ENCODE measurements around the gene HDAC4.

The HDAC4 gene

GRCh38 chr2:239383036-239383758, 17.6 kb downstream of the HDAC4 start:
- no peak for DNase-seq

DNA sequence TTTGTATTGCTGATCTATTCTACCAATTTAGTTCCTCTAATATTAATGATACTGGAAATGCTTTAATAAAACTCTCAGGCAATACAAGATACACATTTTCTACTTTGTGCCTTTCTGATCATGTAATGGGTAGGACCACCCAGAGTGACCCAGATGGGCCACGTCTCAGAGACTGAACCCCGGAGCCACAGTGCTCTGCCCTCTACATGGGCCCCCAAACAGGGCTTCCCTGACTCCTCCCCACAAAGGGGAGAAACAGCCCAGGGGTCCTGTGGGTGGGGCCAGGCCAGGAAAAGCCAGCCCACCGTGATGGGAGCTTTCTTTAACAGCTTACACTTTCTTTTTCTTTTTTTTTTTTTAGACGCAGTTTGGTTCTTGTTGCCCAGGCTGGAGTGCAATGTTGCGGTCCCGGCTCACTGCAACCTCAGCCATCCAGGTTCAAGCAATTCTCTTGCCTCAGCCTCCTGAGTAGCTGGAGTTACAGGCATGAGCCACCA, 18.4 kb downstream of the HDAC4 start:
- no peak for DNase-seq

DNA sequence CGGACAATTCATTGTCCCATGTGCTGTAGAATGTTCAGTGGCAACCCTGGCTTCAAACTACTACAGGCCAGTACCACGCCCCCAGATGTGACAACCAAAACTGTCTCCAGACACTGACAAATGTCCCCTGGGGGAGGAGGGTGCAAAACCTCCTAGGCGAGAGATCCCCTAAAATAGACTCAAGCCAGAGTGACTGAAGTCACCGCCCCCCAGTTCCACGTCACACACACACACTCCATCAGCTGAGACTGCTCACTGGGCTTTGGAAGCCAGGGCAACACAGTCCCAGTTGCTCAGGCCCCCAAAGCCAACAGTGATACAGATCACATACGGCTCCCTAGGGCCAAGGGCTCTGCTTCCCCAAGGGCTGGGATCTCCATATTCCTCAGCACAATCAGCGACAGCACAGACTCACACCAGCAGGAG, 19.1 kb downstream of the HDAC4 start:
- no peak for DNase-seq

- DNase-seq = no peak
Observed at GRCh38 chr2:239380831-239381708, 19.8 kb downstream of the HDAC4 start.

- no peak for DNase-seq
Observed at GRCh38 chr2:239379641-239380170, 21.1 kb downstream of the HDAC4 start.

GRCh38 chr2:239378918-239379640, 21.7 kb downstream of the HDAC4 start:
- no peak for DNase-seq

GRCh38 chr2:239378021-239378917, 22.6 kb downstream of the HDAC4 start:
- DNase-seq = no peak

DNA sequence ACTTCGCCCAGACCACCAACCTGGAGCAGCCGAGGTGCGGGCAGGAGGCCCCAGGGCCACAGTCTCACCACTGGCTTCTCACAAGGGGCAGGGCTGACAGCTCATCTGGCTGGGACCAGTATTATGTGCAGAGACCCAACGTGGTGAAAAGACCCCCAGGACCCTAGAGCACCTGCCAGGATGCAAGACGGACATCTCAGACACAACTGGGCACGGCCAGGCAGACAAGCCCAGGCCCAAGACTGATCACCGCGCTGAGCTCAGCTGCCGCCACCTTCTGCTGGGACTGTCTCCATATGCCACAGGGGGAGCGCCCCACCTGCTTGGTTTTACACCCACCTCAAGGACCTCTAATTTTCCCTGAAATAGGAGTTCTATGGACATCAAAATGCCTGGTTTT, 23.2 kb downstream of the HDAC4 start:
- no peak for DNase-seq

DNA sequence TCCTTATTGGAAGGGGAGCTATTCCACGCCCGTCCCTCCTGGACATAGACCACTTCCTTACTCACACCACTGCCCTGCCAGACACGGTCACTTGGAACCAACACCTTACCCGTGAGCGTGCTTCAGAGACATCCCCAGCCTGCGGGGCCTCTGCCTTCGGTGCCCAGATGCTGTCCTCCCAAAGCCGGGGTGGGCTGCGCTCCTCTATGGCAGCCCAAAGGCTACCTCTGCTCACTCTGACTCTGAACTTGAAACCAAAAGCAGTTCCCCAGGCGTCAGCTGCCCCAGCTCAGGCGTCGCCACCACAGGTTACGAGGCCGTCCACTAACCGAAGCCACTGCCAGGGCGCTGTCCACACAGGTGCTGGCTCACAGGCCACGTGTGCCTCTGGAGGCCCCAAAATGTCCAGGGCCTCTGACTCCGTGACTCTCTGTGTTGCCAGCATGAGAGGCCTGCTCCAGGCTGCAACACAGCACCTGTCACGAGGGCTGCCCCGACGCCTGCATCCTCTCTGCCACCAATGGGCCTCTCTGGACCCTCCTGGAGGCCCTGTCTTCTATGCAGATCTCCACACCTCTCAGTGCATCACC, 23.8 kb downstream of the HDAC4 start:
- DNase-seq = no peak

DNA sequence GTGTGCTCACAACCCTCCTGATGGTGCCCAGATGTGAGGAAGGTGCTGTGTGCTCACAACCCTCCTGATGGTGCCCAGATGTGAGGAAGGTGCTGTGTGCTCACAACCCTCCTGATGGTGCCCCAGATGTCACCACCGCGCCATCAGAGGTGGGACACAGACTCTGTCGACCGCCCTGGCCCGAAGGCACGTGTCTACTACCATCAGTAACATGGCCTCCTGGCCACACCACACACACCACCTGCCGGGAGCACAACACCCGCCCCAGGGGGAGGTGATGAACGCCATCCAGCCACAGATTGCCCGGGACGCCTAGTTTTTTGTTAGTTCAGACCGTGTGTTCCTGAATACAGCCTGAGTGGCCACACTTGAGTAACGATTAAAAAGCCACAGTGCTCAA, 24.5 kb downstream of the HDAC4 start:
- DNase-seq = no peak

- no peak for DNase-seq
Observed at GRCh38 chr2:239375278-239376061, 25.4 kb downstream of the HDAC4 start.

- no peak for DNase-seq
Observed at GRCh38 chr2:239374896-239375277, 25.9 kb downstream of the HDAC4 start.

DNA sequence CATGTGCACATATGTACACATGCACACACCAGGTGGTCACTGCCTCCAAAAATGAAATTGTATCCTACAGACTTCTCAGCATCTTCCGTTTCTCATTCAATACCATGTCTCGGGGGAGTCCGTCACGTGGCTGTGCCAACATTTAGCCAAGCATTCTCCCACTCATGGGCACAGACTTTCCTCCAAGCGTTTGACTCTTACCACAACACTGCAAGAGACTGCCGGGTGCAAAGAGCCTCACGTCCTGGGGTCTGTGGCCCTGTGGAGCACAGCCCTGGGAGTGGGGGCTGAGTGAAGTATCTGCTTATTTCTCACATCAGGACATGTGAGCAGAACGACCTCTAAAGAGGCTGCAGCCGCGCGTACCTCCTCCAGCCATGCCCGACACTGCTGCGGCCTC, 28.0 kb downstream of the HDAC4 start:
- no peak for DNase-seq

DNA sequence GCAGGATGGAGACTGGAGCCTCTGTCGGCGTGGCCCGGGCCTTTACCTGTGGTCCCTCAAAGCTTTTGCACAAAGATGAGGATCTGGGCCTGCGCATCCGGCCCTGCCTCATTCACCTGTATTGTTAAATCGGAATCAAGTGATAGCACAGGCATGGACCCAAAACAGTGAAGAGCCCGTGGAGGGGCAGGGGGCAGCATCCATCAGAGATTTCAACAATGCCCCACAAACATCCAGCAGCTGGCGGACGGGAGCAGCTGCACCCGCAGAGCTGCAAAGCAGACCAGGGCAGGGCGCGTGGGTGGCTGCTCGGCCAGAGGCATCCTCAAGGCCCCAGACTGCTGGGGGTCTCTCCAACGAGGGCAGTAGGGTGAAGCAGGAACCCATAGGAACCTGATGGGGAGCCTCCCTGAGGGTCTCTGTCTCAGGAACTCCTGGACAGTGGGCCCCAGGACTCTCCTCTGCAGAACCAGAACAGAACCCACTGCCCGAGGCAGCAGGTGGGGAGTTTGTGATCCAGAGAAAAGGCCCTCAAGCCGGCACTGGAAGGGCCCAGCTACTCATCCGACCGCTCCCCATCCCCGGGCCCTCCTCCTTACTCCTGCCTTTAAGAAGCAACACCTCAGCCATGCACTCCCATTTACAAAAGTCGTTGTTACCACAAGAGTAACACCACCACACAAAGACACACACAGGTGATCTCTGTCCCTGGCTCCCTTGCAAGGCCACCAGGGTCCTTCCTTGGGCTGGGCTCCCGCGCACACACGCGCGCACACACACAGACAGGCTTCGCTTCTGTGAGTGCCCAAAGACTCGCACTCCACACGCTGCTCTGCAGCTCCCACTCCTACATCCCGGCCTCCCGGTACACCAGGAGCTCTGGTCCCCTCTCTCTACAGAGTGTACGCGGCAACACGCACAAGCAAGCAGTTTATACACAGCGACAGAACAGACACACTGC, 28.8 kb downstream of the HDAC4 start:
- DNase-seq = no peak

- DNase-seq = no peak
Observed at GRCh38 chr2:239370876-239371725, 29.7 kb downstream of the HDAC4 start.

- no peak for DNase-seq
Observed at GRCh38 chr2:239370403-239370802, 30.4 kb downstream of the HDAC4 start.

- peak; percentile 51 for DNase-seq
Observed at GRCh38 chr2:239369631-239370161, 31.1 kb downstream of the HDAC4 start.

All from fibroblast of skin of abdomen (primary cell).